ENCODE data around the gene WIPF2. TPM values are rescaled to one million over a fixed set of nuclear protein-coding genes. Genes with fewer than 3 reads are reported as not detected.
"Not testable (repeated sequence)": the region's sequence is repeated elsewhere in the genome, so short reads cannot be mapped to it uniquely, and the experiment has no call there.

The WIPF2 gene
- total RNA-seq, 1 donor from 2014 or later, result 5.7 TPM

DNA sequence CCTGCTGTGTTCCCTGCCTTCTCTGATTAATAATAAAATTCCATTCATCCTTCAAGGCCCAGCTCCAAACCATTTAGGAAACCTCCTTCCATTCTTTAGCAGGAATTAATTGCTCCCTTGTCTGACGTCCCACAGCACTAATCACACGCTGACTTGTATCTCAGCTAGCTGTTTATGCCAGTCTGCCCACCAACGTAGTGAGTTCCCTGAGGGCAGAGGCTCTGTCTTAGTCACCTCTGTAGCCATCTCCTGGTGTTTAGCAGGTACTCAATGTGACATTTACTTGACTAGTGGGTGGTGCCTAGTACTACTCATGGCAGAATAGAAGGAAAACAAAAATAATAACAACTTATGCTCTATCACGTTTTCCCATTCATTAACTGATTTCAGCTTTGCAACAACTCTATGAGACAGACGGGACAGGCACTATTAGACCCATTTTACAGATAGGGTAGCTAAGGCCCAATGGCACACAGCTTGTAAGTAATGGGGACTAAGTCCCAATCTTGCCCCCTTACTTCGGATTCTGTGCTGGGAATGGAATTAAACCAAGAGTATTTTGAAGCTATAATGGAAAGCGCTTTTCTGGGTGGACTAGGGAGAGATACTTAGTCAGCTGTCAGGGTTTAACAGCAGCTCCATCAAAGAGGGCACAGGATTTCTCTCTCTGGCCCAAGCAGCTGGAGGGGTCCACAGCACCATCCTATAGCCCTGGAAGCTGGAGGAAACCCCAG, 931 bp upstream of the WIPF2 start:
- no peaks in the 10 kb centered on the region for H3K27me3 ChIP-seq (ENCODE audit: control insufficient read depth in 3 of 3, insufficient read depth in 3 of 3, low read length in 3 of 3)
- H3K9ac ChIP-seq (ENCODE audit: low read depth in 1 of 3, low read length in 3 of 3), result peak overlapping the region in 1 of 3 donors; percentile 86
- H3K27ac ChIP-seq (ENCODE audit: low read depth, low read length), result peak overlapping the region; percentile 80
- H3K4me3 ChIP-seq (ENCODE audit: low read length in 3 of 3), result peak overlapping the region; percentile 81 to 91 (median 82)
- no peaks in the 10 kb centered on the region for H3K36me3 ChIP-seq (ENCODE audit: control insufficient read depth in 3 of 3, insufficient read depth in 3 of 3, low read length in 3 of 3)
- H3K4me1 ChIP-seq (ENCODE audit: control insufficient read depth in 3 of 3, insufficient read depth in 3 of 3, low read length in 3 of 3), result peaks cover 0 to 13% (median 4%) of the 10 kb centered on the region in 3 donors
- no peaks in the 10 kb centered on the region for H3K9me3 ChIP-seq (ENCODE audit: control insufficient read depth in 3 of 3, low read length in 3 of 3)

DNA sequence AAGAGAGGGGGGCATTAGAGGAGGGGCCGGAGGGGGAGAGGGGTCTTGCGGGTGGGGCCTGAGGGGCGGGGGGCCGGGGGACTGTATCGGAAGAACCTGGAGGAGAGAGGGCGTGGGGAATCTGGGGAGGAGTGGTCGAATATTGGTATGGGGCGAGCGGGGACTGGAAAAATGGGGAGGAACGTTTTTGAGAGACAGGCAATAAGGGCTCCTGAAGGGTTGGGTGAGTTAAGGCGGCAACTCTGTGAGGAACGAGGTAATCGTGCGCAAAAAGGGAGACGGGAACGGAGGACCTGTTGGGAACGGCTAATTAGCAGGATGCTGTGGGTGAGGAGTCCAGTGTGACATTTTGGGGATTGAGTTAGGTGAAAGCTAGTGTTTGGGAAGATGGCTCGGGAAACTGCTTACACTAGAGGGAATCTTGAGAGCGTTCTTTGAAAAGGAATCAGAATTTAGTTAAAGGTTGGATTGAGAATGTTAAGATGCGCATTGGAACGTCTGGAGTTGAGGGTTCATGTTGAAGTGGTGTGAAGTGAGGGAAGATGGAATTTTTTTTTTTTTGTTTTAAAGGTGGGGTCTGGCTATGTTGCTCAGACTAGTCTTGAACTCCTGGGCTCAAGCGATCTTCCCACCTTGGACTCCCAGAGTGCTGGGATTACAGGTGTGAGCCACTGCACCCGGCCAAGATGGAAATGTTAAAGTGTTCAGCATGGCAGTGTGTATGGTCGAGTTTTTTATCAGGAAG, 662 bp downstream of the WIPF2 start:
- no peaks in the 10 kb centered on the region for H3K36me3 ChIP-seq (ENCODE audit: control insufficient read depth in 3 of 3, insufficient read depth in 3 of 3, low read length in 3 of 3)
- peak overlapping the region; percentile 69 to 94 (median 80) for H3K9ac ChIP-seq (ENCODE audit: low read depth in 1 of 3, low read length in 3 of 3)

DNA sequence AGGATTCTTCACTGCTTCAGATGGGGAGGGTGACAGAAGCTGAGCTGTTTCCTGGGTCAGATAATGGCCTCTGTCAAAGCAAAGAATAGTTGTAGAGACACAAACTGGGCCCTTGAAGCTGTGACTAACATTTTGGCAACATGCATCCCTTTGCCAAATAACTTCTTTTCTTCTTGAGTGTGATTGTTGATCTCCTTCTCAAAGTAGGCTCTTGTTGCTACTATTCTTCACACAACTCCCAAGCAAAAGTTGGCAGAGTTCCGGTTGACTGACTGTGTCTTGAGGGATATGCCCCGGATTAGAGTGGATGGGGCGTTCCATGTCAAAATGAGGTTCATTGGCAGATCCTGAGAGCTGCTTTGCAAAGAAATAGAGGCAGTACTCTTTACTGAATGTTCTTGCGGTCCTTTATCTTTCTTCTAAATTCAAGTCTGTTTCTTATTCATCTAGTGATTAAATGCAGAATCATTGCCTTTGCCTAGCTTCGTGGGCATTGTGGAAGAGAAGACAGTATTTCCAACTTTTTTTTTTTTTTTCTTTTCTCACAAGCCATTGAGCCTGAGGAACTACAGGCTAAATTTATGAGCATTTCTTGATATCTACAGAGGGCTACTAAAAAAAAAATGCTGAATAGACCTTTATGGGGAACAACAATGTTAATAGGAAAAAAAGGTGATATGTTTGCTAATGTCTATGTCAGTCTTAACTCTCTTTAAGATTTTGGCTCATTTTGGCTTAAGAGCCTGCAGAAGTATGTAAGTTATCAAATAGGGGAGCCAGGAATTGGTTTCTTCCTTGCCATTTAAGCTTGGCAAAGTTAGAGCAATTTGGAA, 5.8 kb downstream of the WIPF2 start:
- H3K4me3 ChIP-seq (ENCODE audit: low read length in 3 of 3), result no peak overlapping the region
- no peaks in the 10 kb centered on the region for H3K9me3 ChIP-seq (ENCODE audit: control insufficient read depth in 3 of 3, low read length in 3 of 3)
- no peak overlapping the region for H3K27ac ChIP-seq (ENCODE audit: low read depth, low read length)
- peaks cover 0 to 2% (median 0%) of the 10 kb centered on the region in 3 donors for H3K36me3 ChIP-seq (ENCODE audit: control insufficient read depth in 3 of 3, insufficient read depth in 3 of 3, low read length in 3 of 3)
- H3K27me3 ChIP-seq (ENCODE audit: control insufficient read depth in 3 of 3, insufficient read depth in 3 of 3, low read length in 3 of 3), result no peaks in the 10 kb centered on the region
- H3K4me1 ChIP-seq (ENCODE audit: control insufficient read depth in 3 of 3, insufficient read depth in 3 of 3, low read length in 3 of 3), result peaks cover 0 to 6% (median 3%) of the 10 kb centered on the region in 3 donors
- no peak overlapping the region for H3K9ac ChIP-seq (ENCODE audit: low read depth in 1 of 3, low read length in 3 of 3)

More for the DNA sequence above, 662 bp downstream of the WIPF2 start:
- Histone ChIP-seq H3K9me3 (ENCODE audit: control insufficient read depth in 3 of 3, low read length in 3 of 3) (no peaks in the 10 kb centered on the region), H3K27ac (ENCODE audit: low read depth, low read length) (peak overlapping the region; percentile 80), H3K4me3 (ENCODE audit: low read length in 3 of 3) (peak overlapping the region; percentile 82 to 99 (median 82)), H3K27me3 (ENCODE audit: control insufficient read depth in 3 of 3, insufficient read depth in 3 of 3, low read length in 3 of 3) (no peaks in the 10 kb centered on the region), H3K4me1 (ENCODE audit: control insufficient read depth in 3 of 3, insufficient read depth in 3 of 3, low read length in 3 of 3) (peaks cover 0 to 13% (median 4%) of the 10 kb centered on the region in 3 donors)

DNA sequence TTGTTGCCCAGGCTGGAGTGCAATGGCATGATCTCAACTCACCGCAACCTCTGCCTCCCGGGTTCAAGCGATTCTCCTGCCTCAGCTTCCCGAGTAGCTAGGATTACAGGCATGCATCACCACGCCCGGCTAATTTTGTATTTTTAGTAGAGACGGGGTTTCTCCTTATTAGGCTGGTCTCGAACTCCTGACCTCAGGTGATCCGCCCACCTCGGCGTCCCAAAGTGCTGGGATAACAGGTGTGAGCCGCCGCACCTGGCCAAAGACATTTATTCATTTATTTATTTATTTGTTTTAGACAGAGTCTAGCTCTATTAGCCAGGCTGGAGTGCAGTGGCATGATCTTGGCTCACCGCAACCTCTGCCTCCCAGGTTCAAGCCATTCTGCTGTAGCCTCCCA, 10.0 kb downstream of the WIPF2 start:
- not testable (repeated sequence) for H3K4me1 ChIP-seq (ENCODE audit: control insufficient read depth in 3 of 3, insufficient read depth in 3 of 3, low read length in 3 of 3); H3K27me3 ChIP-seq (ENCODE audit: control insufficient read depth in 3 of 3, insufficient read depth in 3 of 3, low read length in 3 of 3); H3K4me3 ChIP-seq (ENCODE audit: low read length in 3 of 3); H3K9ac ChIP-seq (ENCODE audit: low read depth in 1 of 3, low read length in 3 of 3); H3K27ac ChIP-seq (ENCODE audit: low read depth, low read length); H3K9me3 ChIP-seq (ENCODE audit: control insufficient read depth in 3 of 3, low read length in 3 of 3)
- peaks cover 0 to 11% (median under 1%) of the 10 kb centered on the region in 3 donors for H3K36me3 ChIP-seq (ENCODE audit: control insufficient read depth in 3 of 3, insufficient read depth in 3 of 3, low read length in 3 of 3)

DNA sequence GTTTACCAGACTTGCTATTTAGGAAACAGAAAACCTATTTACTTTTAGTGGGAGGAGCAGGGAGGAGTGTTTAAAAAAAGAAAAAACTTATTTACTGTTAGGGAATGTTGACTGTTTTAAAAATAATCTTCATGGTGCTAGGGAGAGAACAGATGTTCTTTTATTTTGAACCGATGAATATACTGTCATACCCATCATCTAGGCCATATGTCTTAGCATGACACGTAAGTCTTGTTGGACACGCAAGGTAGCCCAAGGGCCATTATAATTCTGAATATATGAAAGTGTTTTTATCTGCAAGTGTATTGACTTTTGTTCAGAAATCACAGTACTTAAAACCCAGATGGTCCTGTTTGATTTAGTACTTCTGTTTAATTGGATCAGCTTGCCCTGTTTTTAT, 11.6 kb downstream of the WIPF2 start:
- H3K36me3 ChIP-seq (ENCODE audit: control insufficient read depth in 3 of 3, insufficient read depth in 3 of 3, low read length in 3 of 3), result peaks cover 0 to 15% (median 6%) of the 10 kb centered on the region in 3 donors
- no peaks in the 10 kb centered on the region for H3K9me3 ChIP-seq (ENCODE audit: control insufficient read depth in 3 of 3, low read length in 3 of 3)
- no peak overlapping the region for H3K9ac ChIP-seq (ENCODE audit: low read depth in 1 of 3, low read length in 3 of 3)
- H3K4me1 ChIP-seq (ENCODE audit: control insufficient read depth in 3 of 3, insufficient read depth in 3 of 3, low read length in 3 of 3), result peaks cover 0 to 5% (median 0%) of the 10 kb centered on the region in 3 donors
- no peak overlapping the region for H3K27ac ChIP-seq (ENCODE audit: low read depth, low read length)
- no peaks in the 10 kb centered on the region for H3K27me3 ChIP-seq (ENCODE audit: control insufficient read depth in 3 of 3, insufficient read depth in 3 of 3, low read length in 3 of 3)
- H3K4me3 ChIP-seq (ENCODE audit: low read length in 3 of 3), result no peak overlapping the region

DNA sequence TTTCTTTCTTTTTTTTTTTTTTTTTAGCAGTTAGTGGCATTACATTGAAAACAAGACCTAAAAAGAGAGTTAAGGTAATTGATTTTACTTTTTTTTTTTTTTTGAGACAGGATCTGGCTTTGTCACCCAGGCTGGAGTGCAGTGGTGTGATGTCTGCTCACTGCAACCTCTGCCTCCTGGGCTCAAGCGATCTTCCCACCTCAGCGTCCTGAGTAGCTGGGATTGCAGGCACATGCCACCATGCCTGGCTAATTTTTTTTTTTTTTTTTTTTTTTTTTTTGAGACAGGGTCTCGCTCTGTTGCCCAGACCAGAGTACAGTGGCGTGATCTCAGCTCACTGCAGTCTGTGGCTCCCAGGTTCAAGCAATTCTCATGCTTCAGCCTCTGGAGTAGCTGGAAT, 12.8 kb downstream of the WIPF2 start:
- H3K27ac ChIP-seq (ENCODE audit: low read depth, low read length); H3K27me3 ChIP-seq (ENCODE audit: control insufficient read depth in 3 of 3, insufficient read depth in 3 of 3, low read length in 3 of 3); H3K4me1 ChIP-seq (ENCODE audit: control insufficient read depth in 3 of 3, insufficient read depth in 3 of 3, low read length in 3 of 3); H3K9me3 ChIP-seq (ENCODE audit: control insufficient read depth in 3 of 3, low read length in 3 of 3); H3K9ac ChIP-seq (ENCODE audit: low read depth in 1 of 3, low read length in 3 of 3); H3K4me3 ChIP-seq (ENCODE audit: low read length in 3 of 3): not testable (repeated sequence)
- peaks cover 0 to 15% (median 6%) of the 10 kb centered on the region in 3 donors for H3K36me3 ChIP-seq (ENCODE audit: control insufficient read depth in 3 of 3, insufficient read depth in 3 of 3, low read length in 3 of 3)

DNA sequence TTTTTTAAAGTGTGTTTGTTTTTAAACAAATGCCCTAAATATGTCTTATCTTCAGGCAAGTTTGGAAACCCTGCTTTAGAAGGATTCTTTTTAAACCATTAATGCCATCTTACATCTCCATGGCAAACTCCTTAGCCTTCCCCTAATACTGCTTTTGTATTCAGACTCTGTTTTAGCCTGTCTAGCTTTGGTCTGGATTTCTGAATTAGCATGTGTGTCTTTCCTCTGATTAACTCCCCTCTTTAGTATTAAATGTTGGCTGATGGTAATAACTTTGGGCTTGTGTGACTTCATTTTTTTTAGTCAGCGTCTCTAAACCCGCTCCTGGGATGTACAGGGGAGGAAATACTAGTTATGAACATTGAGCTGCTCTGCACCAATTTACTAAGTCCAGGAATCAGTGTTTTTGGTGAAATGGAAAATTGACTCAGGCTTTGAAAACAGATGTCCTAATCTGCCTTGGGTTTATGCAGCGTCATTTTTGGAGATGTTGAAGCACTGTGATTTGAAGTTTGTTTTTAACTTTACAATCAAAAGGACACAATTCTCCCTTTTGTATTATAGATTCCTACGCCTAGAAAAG, 22.2 kb downstream of the WIPF2 start:
- no peak overlapping the region for H3K27ac ChIP-seq (ENCODE audit: low read depth, low read length)
- no peaks in the 10 kb centered on the region for H3K36me3 ChIP-seq (ENCODE audit: control insufficient read depth in 3 of 3, insufficient read depth in 3 of 3, low read length in 3 of 3)
- H3K9me3 ChIP-seq (ENCODE audit: control insufficient read depth in 3 of 3, low read length in 3 of 3), result no peaks in the 10 kb centered on the region
- no peak overlapping the region for H3K4me3 ChIP-seq (ENCODE audit: low read length in 3 of 3)
- H3K27me3 ChIP-seq (ENCODE audit: control insufficient read depth in 3 of 3, insufficient read depth in 3 of 3, low read length in 3 of 3), result no peaks in the 10 kb centered on the region
- H3K4me1 ChIP-seq (ENCODE audit: control insufficient read depth in 3 of 3, insufficient read depth in 3 of 3, low read length in 3 of 3), result peaks cover 0 to 3% (median 2%) of the 10 kb centered on the region in 3 donors
- H3K9ac ChIP-seq (ENCODE audit: low read depth in 1 of 3, low read length in 3 of 3), result no peak overlapping the region

DNA sequence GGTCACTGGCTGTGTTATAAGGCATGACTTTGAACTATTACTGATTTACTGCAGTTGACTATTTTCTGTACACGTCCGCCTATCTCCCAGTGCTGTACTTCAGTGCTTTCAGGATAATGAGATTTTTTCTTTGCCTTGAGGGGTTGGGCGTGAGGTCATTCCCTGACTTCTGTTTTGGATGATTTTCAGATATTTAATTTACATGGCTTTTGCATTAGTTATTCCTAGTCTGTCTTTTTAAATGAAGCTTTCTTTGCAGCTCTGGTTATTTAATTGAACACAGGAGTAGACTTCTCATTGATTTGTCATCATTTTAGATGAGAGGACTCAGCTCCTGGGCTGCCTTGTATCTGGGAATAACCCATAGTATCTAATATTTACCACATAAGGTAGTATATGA, 23.7 kb downstream of the WIPF2 start:
- Histone ChIP-seq H3K27ac (ENCODE audit: low read depth, low read length) (no peak overlapping the region), H3K4me1 (ENCODE audit: control insufficient read depth in 3 of 3, insufficient read depth in 3 of 3, low read length in 3 of 3) (peaks cover 0 to 3% (median 2%) of the 10 kb centered on the region in 3 donors), H3K9ac (ENCODE audit: low read depth in 1 of 3, low read length in 3 of 3) (no peak overlapping the region), H3K4me3 (ENCODE audit: low read length in 3 of 3) (no peak overlapping the region), H3K9me3 (ENCODE audit: control insufficient read depth in 3 of 3, low read length in 3 of 3) (no peaks in the 10 kb centered on the region), H3K36me3 (ENCODE audit: control insufficient read depth in 3 of 3, insufficient read depth in 3 of 3, low read length in 3 of 3) (no peaks in the 10 kb centered on the region), H3K27me3 (ENCODE audit: control insufficient read depth in 3 of 3, insufficient read depth in 3 of 3, low read length in 3 of 3) (no peaks in the 10 kb centered on the region)

DNA sequence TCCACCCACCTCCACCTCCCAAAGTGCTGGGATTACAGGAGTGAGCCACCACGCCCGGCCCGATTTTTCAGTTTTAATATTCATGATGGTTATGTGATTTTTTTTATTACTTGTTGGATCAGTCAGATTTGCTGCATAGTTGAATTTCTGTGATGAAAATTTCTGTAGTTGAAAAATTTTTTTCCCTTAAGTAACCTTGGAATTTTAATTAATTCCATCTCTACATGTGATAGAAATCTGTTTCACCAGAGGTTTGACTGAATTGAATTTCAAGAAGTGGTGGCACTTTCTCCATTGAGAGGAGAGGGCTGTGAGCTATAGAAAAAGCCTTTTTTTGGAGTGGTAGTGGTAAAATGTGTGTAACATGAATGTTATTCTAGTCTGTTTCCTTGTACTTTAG, 24.7 kb downstream of the WIPF2 start:
- Histone ChIP-seq H3K36me3 (ENCODE audit: control insufficient read depth in 3 of 3, insufficient read depth in 3 of 3, low read length in 3 of 3) (no peaks in the 10 kb centered on the region), H3K27me3 (ENCODE audit: control insufficient read depth in 3 of 3, insufficient read depth in 3 of 3, low read length in 3 of 3) (no peaks in the 10 kb centered on the region), H3K4me3 (ENCODE audit: low read length in 3 of 3) (no peak overlapping the region), H3K4me1 (ENCODE audit: control insufficient read depth in 3 of 3, insufficient read depth in 3 of 3, low read length in 3 of 3) (peaks cover 0 to 3% (median 2%) of the 10 kb centered on the region in 3 donors), H3K9me3 (ENCODE audit: control insufficient read depth in 3 of 3, low read length in 3 of 3) (no peaks in the 10 kb centered on the region), H3K9ac (ENCODE audit: low read depth in 1 of 3, low read length in 3 of 3) (peak overlapping the region in 1 of 3 donors; percentile 0), H3K27ac (ENCODE audit: low read depth, low read length) (no peak overlapping the region)

Data from skeletal muscle tissue (tissue), 4 donors.